Stimulated activated naive B cell treated with anti-CD40 and anti-IgM and Interleukin-4, amounts not matched to agents 10 μg/mL and 1 μg/mL and 100 μg/mL, for 72 hours (primary cell): ENCODE measurements around the gene HOXD4.

Experiments
- ATAC-seq, 2 donors: fragments of 150-1000 bp; cut with Tn5 transposase; replicated peaks; 2 replicates each; pipeline ENCODE4 v1.10.0; 2021; ENCODE audit warnings: moderate library complexity in 1 of 2
- DNase-seq: peaks from one replicate; pipeline ENCODE4 v3.0.0; 2021
- H3K27ac Mint-ChIP-seq: one replicate; pipeline ENCODE4 v1.8.0; 2022; ENCODE audit warnings: mild to moderate bottlenecking, mixed read lengths
- H3K27me3 Mint-ChIP-seq, 2 donors: one replicate each; pipeline ENCODE4 v1.8.0; 2022; ENCODE audit warnings: mixed read lengths in 2 of 2
- H3K36me3 Mint-ChIP-seq, 2 donors: one replicate each; pipeline ENCODE4 v1.8.0; 2022; ENCODE audit warnings: mixed read lengths in 2 of 2, mild to moderate bottlenecking in 1 of 2
- H3K4me1 Mint-ChIP-seq, 2 donors: one replicate each; pipeline ENCODE4 v1.8.0; 2022; ENCODE audit warnings: mixed read lengths in 2 of 2, mild to moderate bottlenecking in 1 of 2
- H3K4me3 Mint-ChIP-seq, 2 donors: one replicate each; pipeline ENCODE4 v1.8.0; 2022; ENCODE audit warnings: mild to moderate bottlenecking in 2 of 2, mixed read lengths in 2 of 2, moderate library complexity in 1 of 2
- H3K9me3 Mint-ChIP-seq, 2 donors: one replicate each; pipeline ENCODE4 v1.8.0; 2022; ENCODE audit warnings: mixed read lengths in 2 of 2, mild to moderate bottlenecking in 1 of 2

Gene HOXD4

GRCh38 chr2:176158855-176159662 is 7.7 kb downstream of the HOXD4 start:
- ATAC-seq = no peak
- DNase-seq = no peak
- Mint-ChIP-seq H3K4me1 (peaks cover 6 to 9% of the 10 kb centered on the region in 2 donors), H3K27me3 (peaks cover 69 to 91% of the 10 kb centered on the region in 2 donors), H3K4me3 (no peak overlapping the region), H3K36me3 (peaks cover 0 to 9% of the 10 kb centered on the region in 2 donors), H3K27ac (peak overlapping the region; percentile 80), H3K9me3 (peaks cover 5 to 8% of the 10 kb centered on the region in 2 donors)

GRCh38 chr2:176159663-176160250 is 8.4 kb downstream of the HOXD4 start:
- Mint-ChIP-seq H3K36me3 (peaks cover 0 to 12% of the 10 kb centered on the region in 2 donors), H3K27ac (peak overlapping the region; percentile 80), H3K27me3 (peaks cover 67 to 91% of the 10 kb centered on the region in 2 donors), H3K9me3 (peaks cover 7 to 10% of the 10 kb centered on the region in 2 donors), H3K4me1 (peaks cover 6 to 9% of the 10 kb centered on the region in 2 donors), H3K4me3 (peak overlapping the region in 1 of 2 donors; percentile 28)
- DNase-seq = no peak
- no peak for ATAC-seq

DNA sequence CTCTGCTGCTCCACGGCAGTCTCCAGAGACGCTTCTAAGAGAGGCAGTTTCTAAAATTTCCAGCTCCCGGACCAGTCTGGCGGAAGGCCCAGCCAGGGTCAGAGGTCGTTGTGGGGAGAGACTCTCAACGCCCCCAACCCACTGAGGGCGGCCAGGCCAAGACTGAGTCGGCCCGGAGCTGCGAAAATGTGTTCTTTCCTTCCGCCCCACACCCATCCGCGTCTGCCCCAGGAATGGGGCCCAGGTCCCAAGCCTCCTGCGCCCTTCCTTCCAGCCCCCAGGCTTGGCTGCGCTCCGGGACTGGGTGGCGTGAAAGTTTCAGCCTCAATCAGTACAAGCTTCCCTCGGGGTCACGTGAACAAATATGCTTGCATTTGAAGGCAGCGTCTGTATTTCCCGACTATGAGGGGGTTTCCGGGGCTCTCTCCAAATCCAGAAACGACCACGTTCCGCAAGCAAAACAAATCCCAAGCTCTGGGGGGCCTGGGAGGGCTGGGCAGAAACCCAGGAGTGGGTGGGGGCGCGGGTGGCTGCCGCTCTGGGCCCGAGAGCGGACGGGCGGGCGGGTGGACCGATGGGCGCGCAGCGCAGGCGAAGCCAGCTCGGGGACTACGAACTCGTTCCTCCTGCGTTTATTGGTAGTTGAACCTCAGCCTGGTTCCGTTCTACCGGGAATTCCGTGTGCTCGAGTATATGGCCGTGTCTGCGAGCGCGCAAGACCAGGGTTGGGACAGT is 9.1 kb downstream of the HOXD4 start:
- ATAC-seq (no peak), DNase-seq (no peak)
- Mint-ChIP-seq H3K4me3 (no peak overlapping the region), H3K36me3 (peaks cover 0 to 12% of the 10 kb centered on the region in 2 donors), H3K27me3 (peaks cover 64 to 91% of the 10 kb centered on the region in 2 donors), H3K27ac (peak overlapping the region; percentile 71), H3K9me3 (peaks cover 7 to 10% of the 10 kb centered on the region in 2 donors), H3K4me1 (peaks cover 6 to 9% of the 10 kb centered on the region in 2 donors)

DNA sequence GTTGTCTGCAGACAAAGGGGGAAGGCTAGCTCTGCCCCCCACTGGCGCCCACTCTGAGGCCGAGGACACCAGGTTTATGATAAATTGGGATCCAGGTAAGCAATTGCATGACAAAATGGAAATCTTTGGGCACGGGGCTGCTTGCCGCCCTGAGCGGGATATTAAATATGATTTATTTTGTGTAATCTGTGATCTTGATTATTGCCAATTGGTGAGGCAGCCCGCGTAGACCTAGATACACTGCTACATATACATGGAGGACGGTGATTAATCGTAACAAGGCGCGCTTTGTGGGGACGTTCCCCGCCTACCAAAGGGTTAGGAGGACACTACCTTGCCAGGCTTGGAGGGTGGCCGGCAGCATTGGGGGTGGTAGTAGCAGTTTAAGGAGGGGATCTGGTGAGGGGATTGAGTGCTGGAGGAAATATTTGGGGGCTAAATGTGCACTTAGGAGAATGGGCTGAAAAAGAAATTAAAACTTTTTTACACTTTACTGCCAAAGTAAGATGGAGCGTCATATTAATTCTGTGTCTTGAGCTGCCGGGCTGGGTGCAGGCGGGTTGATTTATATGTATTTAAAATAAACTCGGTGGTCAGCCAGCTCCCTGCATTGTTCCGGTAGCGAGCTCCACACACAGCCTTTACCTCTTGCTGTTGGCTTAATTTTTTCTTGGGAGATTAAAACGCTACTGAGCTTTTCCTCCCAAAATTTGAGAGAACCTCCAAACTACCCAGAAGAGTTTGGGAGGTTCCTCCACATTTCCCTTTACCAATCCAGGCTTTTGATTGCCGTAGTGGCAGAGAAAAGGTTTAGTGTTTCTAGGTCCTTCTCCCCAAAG is 9.9 kb downstream of the HOXD4 start:
- peaks cover 6 to 9% of the 10 kb centered on the region in 2 donors for H3K4me1 Mint-ChIP-seq
- ATAC-seq (no peak), DNase-seq (no peak)
- H3K9me3 Mint-ChIP-seq = peaks cover 7 to 10% of the 10 kb centered on the region in 2 donors
- no peak overlapping the region for H3K4me3 Mint-ChIP-seq
- peak overlapping the region; percentile 71 for H3K27ac Mint-ChIP-seq
- peaks cover 0 to 12% of the 10 kb centered on the region in 2 donors for H3K36me3 Mint-ChIP-seq
- peaks cover 68 to 91% of the 10 kb centered on the region in 2 donors for H3K27me3 Mint-ChIP-seq

DNA sequence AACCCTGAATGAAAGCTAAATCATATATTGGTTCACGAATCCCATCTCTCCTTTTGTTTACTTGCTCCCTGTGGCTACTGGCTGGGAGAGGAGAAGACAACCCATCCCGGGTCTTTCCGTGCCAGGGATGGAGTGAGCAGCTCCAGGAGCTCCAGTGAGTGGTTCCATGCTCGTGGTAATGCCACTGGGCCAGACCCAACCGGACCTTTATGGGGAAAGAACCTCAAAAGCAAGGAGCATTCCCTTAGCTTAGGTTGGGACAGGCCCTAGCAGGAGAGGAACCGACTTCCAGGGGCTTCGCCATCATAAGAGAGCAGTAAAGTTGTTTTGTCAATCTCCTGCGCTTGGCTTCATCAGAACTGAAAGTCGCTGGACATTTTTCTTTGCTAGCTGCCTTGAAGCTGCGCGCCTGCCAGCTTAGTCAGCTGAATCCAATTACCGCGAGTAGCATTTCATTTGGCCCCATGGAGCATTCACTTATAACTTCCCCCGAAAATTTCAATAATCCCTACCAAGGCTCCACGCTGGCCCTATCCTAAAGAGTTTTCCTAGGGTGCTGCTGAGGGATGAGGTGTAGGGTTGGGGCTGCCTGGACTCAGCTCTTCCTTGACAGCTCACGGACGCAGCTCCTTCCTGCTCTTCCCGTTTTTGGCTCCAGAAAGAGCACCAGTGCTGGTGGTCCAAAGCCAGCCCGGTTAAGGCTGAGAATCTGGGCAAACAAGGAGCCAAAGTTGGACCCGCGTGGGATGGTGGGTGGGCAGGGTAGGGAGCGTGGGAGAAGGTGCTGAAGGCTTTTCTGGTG is 10.7 kb downstream of the HOXD4 start:
- H3K27ac Mint-ChIP-seq = peak overlapping the region; percentile 22
- H3K36me3 Mint-ChIP-seq = peaks cover 0 to 12% of the 10 kb centered on the region in 2 donors
- DNase-seq (no peak), ATAC-seq (no peak)
- peaks cover 6 to 9% of the 10 kb centered on the region in 2 donors for H3K4me1 Mint-ChIP-seq
- no peak overlapping the region for H3K4me3 Mint-ChIP-seq
- H3K27me3 Mint-ChIP-seq = peaks cover 70 to 91% of the 10 kb centered on the region in 2 donors
- peaks cover 7 to 10% of the 10 kb centered on the region in 2 donors for H3K9me3 Mint-ChIP-seq

DNA sequence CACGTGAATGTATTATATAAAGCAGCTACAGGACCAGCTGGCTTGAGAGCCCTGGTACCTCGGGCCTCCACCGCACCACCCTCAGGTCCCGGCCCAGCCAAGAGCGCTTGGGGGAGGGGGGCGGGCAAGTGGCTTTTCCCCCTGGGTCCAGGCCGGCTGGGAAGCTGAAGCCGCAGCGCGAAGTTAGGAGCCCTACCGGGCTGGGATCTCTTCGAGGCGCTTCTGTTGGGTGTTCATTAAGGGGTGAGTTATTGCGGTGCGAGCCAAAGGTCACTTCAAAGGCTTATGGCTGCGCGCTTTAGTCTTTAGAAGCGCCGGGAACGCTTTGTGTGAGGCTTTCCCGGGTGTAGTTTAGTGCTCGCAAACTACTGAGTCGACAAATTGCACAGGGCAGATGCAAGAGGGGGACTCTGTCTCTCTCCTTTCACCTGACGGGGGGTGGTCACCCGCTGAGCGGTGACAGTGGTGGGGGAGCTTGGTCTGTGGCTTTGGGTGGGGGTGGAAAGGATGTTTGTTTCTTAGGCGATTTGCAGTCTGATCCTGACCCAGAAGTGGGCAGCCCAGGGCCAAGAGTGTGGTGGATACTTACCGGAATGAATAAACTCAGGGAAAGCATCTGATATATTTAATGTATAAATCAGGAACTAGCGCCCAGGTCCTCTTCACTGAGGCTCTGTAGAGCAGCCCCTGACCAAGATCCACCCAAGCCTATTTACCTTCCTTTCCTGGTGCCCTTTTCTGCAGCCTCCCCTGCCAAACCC is 11.7 kb downstream of the HOXD4 start:
- Mint-ChIP-seq H3K4me3 (no peak overlapping the region), H3K9me3 (peaks cover 6 to 7% of the 10 kb centered on the region in 2 donors), H3K27me3 (peaks cover 71 to 92% of the 10 kb centered on the region in 2 donors), H3K4me1 (peaks cover 0 to 6% of the 10 kb centered on the region in 2 donors), H3K27ac (no peak overlapping the region), H3K36me3 (peaks cover 0 to 8% of the 10 kb centered on the region in 2 donors)
- no peak for ATAC-seq
- DNase-seq = no peak

DNA sequence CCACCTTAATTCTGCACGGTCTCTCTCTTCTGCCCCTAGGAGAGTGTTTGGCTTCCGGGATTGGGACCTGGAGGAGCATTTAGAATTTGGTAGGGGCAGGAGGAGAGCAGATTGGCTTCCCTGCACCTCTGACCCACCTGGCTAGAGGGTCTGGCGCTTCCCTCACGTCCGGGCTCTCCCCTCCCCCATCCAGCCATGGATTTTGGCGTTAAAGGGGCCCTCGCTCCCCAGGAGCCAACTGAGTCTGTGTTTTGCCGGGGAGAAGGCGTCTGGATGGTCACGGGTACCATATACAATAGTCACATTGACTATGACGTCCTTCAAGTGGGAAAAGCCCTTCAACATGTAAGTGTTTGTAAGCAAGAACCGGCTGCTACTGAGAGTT is 12.3 kb downstream of the HOXD4 start:
- H3K27ac Mint-ChIP-seq = peak overlapping the region; percentile 60
- peaks cover 6 to 7% of the 10 kb centered on the region in 2 donors for H3K9me3 Mint-ChIP-seq
- H3K27me3 Mint-ChIP-seq = peaks cover 66 to 86% of the 10 kb centered on the region in 2 donors
- ATAC-seq (no peak), DNase-seq (no peak)
- peaks cover 0 to 4% of the 10 kb centered on the region in 2 donors for H3K4me1 Mint-ChIP-seq
- no peak overlapping the region for H3K4me3 Mint-ChIP-seq
- H3K36me3 Mint-ChIP-seq = peaks cover 0 to 8% of the 10 kb centered on the region in 2 donors

GRCh38 chr2:176164201-176164600 is 12.9 kb downstream of the HOXD4 start:
- no peak for ATAC-seq
- Mint-ChIP-seq H3K4me3 (no peak overlapping the region), H3K36me3 (peaks cover 0 to 8% of the 10 kb centered on the region in 2 donors), H3K27ac (peak overlapping the region; percentile 60), H3K27me3 (peaks cover 67 to 89% of the 10 kb centered on the region in 2 donors), H3K9me3 (peaks cover 6 to 7% of the 10 kb centered on the region in 2 donors), H3K4me1 (peaks cover 0 to 4% of the 10 kb centered on the region in 2 donors)
- DNase-seq = no peak

DNA sequence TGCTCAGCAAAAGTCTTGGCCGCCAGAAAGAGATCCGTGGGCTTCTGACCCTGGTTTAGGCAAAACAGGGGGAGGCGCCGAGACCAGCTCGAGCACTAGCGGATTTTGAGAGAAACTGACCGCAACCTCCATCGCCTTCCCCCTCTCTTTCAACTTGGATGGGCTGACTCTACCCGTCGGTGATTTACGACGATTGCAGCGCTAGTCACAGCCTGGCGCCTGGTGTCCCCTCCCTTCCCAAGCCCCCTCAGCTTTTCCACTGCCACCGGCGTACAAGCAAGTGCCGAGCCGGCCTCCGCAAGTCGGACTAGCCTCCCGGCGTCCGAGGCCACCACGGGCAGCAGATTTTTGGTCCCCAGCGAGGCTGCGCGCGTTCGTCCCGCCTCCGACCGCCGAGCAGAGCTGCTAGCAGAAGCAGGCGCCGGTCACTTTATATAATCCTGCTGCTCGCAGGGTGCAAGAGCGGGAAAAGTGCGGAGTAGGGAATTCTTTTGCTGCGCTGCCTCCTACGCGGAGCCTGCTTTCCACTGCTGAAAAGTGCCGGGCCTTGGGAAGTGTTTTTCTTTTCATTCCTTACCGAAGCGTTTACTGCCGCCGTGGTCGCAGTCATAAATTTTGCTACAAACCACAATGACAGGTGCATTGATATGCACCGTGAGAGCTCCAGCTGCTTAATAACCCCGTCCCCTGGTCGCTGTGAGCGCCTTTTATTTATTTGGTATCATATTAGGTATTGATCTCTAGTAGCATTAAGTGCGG is 13.4 kb downstream of the HOXD4 start:
- H3K4me1 Mint-ChIP-seq = peaks cover 0 to 4% of the 10 kb centered on the region in 2 donors
- H3K27me3 Mint-ChIP-seq = peaks cover 73 to 89% of the 10 kb centered on the region in 2 donors
- DNase-seq (no peak), ATAC-seq (no peak)
- H3K9me3 Mint-ChIP-seq = peaks cover 6 to 7% of the 10 kb centered on the region in 2 donors
- no peak overlapping the region for H3K4me3 Mint-ChIP-seq
- H3K27ac Mint-ChIP-seq = peak overlapping the region; percentile 20
- peaks cover 0 to 8% of the 10 kb centered on the region in 2 donors for H3K36me3 Mint-ChIP-seq

DNA sequence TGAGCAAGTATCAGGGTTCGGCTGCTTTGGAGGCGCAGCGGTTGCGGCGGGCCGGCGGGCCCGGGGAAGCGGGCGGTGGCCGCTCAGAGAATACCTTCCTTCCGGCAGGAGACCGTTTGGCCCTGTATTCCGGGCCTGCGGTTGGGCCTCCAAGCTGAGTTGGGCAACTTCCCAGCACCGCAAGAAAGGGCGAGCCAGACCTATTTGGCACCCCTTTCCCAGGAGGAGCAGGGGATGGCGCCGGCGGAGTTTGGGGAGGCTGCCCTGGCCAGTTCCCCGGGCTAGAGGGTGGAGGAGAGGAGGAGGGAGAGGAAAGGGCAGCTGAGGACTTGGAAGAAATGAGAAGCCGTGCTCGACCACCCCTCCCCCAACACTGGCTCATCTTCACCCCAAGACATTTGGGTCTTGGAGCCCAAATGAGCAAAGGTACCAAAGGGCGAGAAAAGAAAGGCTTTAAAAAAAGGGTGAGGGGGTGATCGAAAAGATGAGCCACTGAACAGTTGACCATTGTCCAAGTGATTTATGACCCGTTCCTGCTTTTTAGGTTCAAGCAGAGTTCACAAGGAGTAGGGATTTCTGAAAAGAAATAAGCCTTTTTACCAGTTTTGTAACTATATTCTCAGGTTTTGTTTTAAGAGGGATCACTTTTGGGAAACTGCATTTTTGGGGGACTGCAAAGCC is 14.2 kb downstream of the HOXD4 start:
- Mint-ChIP-seq H3K9me3 (peaks cover 6 to 7% of the 10 kb centered on the region in 2 donors), H3K27me3 (peaks cover 77 to 89% of the 10 kb centered on the region in 2 donors), H3K36me3 (peaks cover 0 to 8% of the 10 kb centered on the region in 2 donors), H3K4me3 (no peak overlapping the region), H3K27ac (no peak overlapping the region), H3K4me1 (peaks cover 0 to 4% of the 10 kb centered on the region in 2 donors)
- ATAC-seq = no peak
- DNase-seq = no peak

DNA sequence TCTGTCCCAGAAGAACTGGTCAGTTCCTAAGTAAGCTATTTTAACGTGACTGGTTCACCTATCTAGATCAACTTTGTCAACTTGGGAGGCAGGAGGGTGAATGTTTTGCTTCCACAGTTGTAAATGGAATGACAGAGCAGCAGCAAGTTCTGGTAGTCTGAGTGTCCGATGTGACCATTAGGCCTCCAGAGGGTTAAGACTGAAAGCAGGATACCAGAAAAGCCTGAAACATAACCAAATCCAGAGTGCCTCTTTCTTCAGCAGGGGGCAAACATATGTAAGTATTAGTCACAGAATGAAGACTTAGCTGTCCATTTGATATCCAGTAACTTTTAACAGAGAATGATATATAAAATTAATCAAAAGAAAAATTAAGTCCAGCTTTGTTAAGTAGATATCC is 14.9 kb downstream of the HOXD4 start:
- Mint-ChIP-seq H3K27ac (no peak overlapping the region), H3K36me3 (peaks cover 0 to 8% of the 10 kb centered on the region in 2 donors), H3K9me3 (peaks cover 3 to 7% of the 10 kb centered on the region in 2 donors), H3K4me1 (peaks cover 0 to 2% of the 10 kb centered on the region in 2 donors), H3K27me3 (peaks cover 74 to 89% of the 10 kb centered on the region in 2 donors), H3K4me3 (no peak overlapping the region)
- ATAC-seq (no peak), DNase-seq (no peak)
